ENCODE data around the gene WNT5A.
A peak's percentile ranks its signal among the peaks of the same experiment; 100 is the strongest.

DNA sequence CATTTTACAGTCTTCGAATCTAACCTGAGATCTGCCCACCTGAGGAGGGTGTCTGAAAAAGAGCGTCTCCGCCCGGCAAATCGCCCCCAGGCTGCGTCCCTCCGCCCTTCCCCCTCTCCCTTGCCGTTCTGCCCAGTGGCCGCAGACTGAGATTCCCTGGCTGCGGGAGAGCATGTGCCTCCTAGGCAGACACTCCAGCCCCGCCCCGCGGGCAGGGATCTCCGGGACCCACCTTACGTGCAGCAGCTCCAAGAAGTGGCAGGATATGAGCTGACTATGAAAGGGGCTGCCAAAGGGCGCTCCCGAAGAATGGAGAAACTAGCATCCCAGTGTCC lies 2.7 kb upstream of the WNT5A start:
- TF ChIP-seq ZNF416 (tag by site-specific recombination; IDR thresholded peaks at IDR 0.05) (no peak), ZFP3 (tag by site-specific recombination; IDR thresholded peaks at IDR 0.05; ENCODE audit: low read depth) (no peak), ZNF830 (tag by site-specific recombination; IDR thresholded peaks at IDR 0.05; ENCODE audit: low read depth) (no peak), ZBTB21 (tag by site-specific recombination; IDR thresholded peaks at IDR 0.05) (no peak), ZNF792 (tag by site-specific recombination; IDR thresholded peaks at IDR 0.05) (no peak), ZNF24 (tag by site-specific recombination; IDR thresholded peaks at IDR 0.05) (no peak), YY1 (tag by site-specific recombination; IDR thresholded peaks at IDR 0.05) (no peak), ZBTB7A (tag by site-specific recombination; IDR thresholded peaks at IDR 0.05; ENCODE audit: low read depth) (no peak), ZBTB48 (tag by site-specific recombination; IDR thresholded peaks at IDR 0.05) (peak; percentile 66; the same call in 1 of the 2 replicates), ZNF433 (tag by site-specific recombination; IDR thresholded peaks at IDR 0.05; ENCODE audit: low read depth) (no peak)
- TF ChIP-seq, protein P1, sequence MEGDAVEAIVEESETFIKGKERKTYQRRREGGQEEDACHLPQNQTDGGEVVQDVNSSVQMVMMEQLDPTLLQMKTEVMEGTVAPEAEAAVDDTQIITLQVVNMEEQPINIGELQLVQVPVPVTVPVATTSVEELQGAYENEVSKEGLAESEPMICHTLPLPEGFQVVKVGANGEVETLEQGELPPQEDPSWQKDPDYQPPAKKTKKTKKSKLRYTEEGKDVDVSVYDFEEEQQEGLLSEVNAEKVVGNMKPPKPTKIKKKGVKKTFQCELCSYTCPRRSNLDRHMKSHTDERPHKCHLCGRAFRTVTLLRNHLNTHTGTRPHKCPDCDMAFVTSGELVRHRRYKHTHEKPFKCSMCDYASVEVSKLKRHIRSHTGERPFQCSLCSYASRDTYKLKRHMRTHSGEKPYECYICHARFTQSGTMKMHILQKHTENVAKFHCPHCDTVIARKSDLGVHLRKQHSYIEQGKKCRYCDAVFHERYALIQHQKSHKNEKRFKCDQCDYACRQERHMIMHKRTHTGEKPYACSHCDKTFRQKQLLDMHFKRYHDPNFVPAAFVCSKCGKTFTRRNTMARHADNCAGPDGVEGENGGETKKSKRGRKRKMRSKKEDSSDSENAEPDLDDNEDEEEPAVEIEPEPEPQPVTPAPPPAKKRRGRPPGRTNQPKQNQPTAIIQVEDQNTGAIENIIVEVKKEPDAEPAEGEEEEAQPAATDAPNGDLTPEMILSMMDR (tag by site-specific recombination; IDR thresholded peaks at IDR 0.05): no peak
- TF ChIP-seq, protein P2, sequence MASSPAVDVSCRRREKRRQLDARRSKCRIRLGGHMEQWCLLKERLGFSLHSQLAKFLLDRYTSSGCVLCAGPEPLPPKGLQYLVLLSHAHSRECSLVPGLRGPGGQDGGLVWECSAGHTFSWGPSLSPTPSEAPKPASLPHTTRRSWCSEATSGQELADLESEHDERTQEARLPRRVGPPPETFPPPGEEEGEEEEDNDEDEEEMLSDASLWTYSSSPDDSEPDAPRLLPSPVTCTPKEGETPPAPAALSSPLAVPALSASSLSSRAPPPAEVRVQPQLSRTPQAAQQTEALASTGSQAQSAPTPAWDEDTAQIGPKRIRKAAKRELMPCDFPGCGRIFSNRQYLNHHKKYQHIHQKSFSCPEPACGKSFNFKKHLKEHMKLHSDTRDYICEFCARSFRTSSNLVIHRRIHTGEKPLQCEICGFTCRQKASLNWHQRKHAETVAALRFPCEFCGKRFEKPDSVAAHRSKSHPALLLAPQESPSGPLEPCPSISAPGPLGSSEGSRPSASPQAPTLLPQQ (tag by site-specific recombination; IDR thresholded peaks at IDR 0.05): peak; percentile 97
- TF ChIP-seq, protein P3, sequence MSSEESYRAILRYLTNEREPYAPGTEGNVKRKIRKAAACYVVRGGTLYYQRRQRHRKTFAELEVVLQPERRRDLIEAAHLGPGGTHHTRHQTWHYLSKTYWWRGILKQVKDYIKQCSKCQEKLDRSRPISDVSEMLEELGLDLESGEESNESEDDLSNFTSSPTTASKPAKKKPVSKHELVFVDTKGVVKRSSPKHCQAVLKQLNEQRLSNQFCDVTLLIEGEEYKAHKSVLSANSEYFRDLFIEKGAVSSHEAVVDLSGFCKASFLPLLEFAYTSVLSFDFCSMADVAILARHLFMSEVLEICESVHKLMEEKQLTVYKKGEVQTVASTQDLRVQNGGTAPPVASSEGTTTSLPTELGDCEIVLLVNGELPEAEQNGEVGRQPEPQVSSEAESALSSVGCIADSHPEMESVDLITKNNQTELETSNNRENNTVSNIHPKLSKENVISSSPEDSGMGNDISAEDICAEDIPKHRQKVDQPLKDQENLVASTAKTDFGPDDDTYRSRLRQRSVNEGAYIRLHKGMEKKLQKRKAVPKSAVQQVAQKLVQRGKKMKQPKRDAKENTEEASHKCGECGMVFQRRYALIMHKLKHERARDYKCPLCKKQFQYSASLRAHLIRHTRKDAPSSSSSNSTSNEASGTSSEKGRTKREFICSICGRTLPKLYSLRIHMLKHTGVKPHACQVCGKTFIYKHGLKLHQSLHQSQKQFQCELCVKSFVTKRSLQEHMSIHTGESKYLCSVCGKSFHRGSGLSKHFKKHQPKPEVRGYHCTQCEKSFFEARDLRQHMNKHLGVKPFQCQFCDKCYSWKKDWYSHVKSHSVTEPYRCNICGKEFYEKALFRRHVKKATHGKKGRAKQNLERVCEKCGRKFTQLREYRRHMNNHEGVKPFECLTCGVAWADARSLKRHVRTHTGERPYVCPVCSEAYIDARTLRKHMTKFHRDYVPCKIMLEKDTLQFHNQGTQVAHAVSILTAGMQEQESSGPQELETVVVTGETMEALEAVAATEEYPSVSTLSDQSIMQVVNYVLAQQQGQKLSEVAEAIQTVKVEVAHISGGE (tag by site-specific recombination; conservative IDR thresholded peaks at IDR 0.05; ENCODE audit: low read depth): no peak

All from HEK293 (cell line).